ENCODE results near the gene CDK14. TPM values are rescaled to one million over a fixed set of nuclear protein-coding genes. Genes with fewer than 3 reads are reported as not detected.

CDK14 gene
- total and polyA plus RNA-seq, 2 donors (not counting 3 experiments of a cell fraction or from before 2014, with no cell fraction given) = 5.5 to 34.2 TPM

DNA sequence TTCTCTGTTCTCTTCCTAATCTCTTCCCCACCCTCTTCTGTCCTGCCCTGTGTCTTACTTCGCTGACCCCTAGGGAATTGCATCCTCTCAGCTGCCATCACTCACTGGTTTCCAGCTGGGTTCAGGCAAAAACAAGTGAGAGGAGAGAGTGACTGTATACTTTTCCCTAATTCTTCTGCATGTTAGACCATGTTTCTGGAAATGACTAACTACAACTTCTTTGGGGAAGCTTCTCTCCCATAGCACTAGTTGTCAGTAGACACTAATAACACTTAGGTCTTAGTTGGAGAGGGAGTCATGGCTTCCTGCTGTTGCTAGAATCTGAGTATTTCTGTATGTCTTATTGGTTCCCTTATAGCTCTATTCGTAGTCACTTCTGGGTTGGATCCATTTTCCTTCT lies 369.1 kb downstream of the CDK14 start:
- no peaks in the 10 kb centered on the region for H3K9me3 ChIP-seq (replicated peaks; ENCODE audit: control insufficient read depth, insufficient read depth, low read length)
- TF ChIP-seq JUN (IDR thresholded peaks at IDR 0.05; ENCODE audit: borderline replicate concordance, insufficient read depth, insufficient read length, low read depth) (no peak), GATA2 (IDR thresholded peaks at IDR 0.05; ENCODE audit: insufficient read depth, insufficient read length, low read depth, low read length) (no peak), MYC (IDR thresholded peaks at IDR 0.05; ENCODE audit: low read depth, low read length) (no peak), EZH2 (IDR thresholded peaks at IDR 0.05; ENCODE audit: borderline replicate concordance, low read depth, low read length, severe bottlenecking) (no peak), FOS (IDR thresholded peaks at IDR 0.05; ENCODE audit: borderline replicate concordance, insufficient read depth, low read length) (no peak), POLR2A (IDR thresholded peaks at IDR 0.05; ENCODE audit: low read depth, low read length) (no peak), POLR2AphosphoS5 (IDR thresholded peaks at IDR 0.05; ENCODE audit: insufficient read depth, low read depth, low read length) (no peak)
- TF ChIP-seq, protein P1, sequence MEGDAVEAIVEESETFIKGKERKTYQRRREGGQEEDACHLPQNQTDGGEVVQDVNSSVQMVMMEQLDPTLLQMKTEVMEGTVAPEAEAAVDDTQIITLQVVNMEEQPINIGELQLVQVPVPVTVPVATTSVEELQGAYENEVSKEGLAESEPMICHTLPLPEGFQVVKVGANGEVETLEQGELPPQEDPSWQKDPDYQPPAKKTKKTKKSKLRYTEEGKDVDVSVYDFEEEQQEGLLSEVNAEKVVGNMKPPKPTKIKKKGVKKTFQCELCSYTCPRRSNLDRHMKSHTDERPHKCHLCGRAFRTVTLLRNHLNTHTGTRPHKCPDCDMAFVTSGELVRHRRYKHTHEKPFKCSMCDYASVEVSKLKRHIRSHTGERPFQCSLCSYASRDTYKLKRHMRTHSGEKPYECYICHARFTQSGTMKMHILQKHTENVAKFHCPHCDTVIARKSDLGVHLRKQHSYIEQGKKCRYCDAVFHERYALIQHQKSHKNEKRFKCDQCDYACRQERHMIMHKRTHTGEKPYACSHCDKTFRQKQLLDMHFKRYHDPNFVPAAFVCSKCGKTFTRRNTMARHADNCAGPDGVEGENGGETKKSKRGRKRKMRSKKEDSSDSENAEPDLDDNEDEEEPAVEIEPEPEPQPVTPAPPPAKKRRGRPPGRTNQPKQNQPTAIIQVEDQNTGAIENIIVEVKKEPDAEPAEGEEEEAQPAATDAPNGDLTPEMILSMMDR (IDR thresholded peaks at IDR 0.05; ENCODE audit: extremely low read depth in 1 of 2, insufficient read depth in 1 of 2, low read depth in 1 of 2, low read length in 2 of 2) = no peak
- TF ChIP-seq, protein P2, sequence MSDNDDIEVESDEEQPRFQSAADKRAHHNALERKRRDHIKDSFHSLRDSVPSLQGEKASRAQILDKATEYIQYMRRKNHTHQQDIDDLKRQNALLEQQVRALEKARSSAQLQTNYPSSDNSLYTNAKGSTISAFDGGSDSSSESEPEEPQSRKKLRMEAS (IDR thresholded peaks at IDR 0.05; ENCODE audit: insufficient read depth, insufficient read length) = no peak
- BruUV-seq (replicated peaks) = no TSS peak
- no peaks in the 10 kb centered on the region for H3K9me1 ChIP-seq (replicated peaks; ENCODE audit: control insufficient read depth, extremely low read depth, insufficient read depth, low read length)
- H2AFZ ChIP-seq (ENCODE audit: low read depth, low read length) = no peak overlapping the region
- no peak overlapping the region for H3K9ac ChIP-seq (replicated peaks; ENCODE audit: extremely low read depth, insufficient read depth, low read length)
- no peak overlapping the region for H3K4me2 ChIP-seq (ENCODE audit: insufficient read depth, low read length)
- intact Hi-C loops (cut with micrococcal nuclease) = no loop called here
- dilution Hi-C loops (cut with MboI; ENCODE audit: extremely low pct_ligation_motif_present, low sequenced_read_pairs) = no loop called here
- FAIRE-seq = no peak
- CTCF ChIA-PET = interaction anchor here (1.1 kb wide), 1 partner anchor 29 kb away, joined by 3 read pairs; no protein-coding TSS in a partner anchor
- no peaks in the 10 kb centered on the region for H3K27me3 ChIP-seq (ENCODE audit: control insufficient read depth in 2 of 2, insufficient read depth in 2 of 2, low read length in 2 of 2)
- POLR2A ChIA-PET = no interaction called here
- no peak overlapping the region for H3K4me3 ChIP-seq (replicated peaks in 1 of 3; ENCODE audit: insufficient read depth in 1 of 3, low read depth in 1 of 3, low read length in 3 of 3)
- DNase-seq (ENCODE audit: low read depth, low spot score) = no peak
- no peaks in the 10 kb centered on the region for H3K79me2 ChIP-seq (ENCODE audit: control insufficient read depth, insufficient read depth, low read length)
- no peaks in the 10 kb centered on the region for H3K36me3 ChIP-seq (ENCODE audit: control insufficient read depth in 2 of 2, extremely low read depth in 1 of 2, insufficient read depth in 2 of 2, low read length in 2 of 2)
- no peaks in the 10 kb centered on the region for H3K4me1 ChIP-seq (ENCODE audit: control insufficient read depth, extremely low read depth, insufficient read depth, low read length)
- H3K27ac ChIP-seq (ENCODE audit: insufficient read depth, low read depth, low read length) = no peak overlapping the region
- no peaks in the 10 kb centered on the region for H4K20me1 ChIP-seq (replicated peaks; ENCODE audit: control insufficient read depth, extremely low read depth, insufficient read depth, low read length)
